GM19397 (cell line): ENCODE results near the gene TOLLIP.

Source experiments
- ATAC-seq: cut with Tn5 transposase; IDR thresholded peaks from one replicate; pipeline ENCODE4 v1.9.1; 2021; ENCODE audit warnings: mild to moderate bottlenecking, moderate library complexity; ENCODE audit not compliant: unreplicated experiment

The TOLLIP gene

GRCh38 chr11:1234771-1235305 lies 74.6 kb downstream of the TOLLIP start:
- no peak for ATAC-seq

DNA sequence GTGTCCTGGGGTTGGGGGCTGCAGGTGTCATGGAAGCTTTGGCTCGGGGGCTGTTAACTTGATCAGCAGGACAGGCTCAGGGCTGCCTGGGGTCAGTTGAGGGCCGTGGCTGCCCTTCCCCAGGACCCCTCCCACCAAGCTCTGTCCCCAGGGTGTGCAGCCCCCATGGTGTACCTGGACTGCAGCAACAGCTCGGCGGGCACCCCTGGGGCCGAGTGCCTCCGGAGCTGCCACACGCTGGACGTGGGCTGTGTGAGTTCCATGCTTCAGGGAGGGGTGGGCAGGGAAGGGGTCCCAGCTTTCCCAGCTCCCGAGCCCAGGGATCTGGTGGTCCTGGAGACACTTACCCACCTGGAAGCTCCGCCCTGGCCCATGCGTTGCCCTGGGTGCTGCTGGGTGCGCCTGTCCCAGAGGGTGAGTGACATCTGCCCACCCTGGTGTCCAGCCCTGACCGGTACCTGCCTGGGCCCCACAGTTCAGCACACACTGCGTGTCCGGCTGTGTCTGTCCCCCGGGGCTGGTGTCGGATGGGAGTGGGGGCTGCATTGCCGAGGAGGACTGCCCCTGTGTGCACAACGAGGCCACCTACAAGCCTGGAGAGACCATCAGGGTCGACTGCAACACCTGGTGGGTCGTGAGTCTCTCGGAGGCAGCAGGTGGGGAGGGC lies 75.2 kb downstream of the TOLLIP start:
- ATAC-seq: no peak

GRCh38 chr11:1233351-1234053 lies 75.9 kb downstream of the TOLLIP start:
- ATAC-seq: no peak

- ATAC-seq: no peak
Measured at GRCh38 chr11:1232883-1233321, 76.5 kb downstream of the TOLLIP start.

DNA sequence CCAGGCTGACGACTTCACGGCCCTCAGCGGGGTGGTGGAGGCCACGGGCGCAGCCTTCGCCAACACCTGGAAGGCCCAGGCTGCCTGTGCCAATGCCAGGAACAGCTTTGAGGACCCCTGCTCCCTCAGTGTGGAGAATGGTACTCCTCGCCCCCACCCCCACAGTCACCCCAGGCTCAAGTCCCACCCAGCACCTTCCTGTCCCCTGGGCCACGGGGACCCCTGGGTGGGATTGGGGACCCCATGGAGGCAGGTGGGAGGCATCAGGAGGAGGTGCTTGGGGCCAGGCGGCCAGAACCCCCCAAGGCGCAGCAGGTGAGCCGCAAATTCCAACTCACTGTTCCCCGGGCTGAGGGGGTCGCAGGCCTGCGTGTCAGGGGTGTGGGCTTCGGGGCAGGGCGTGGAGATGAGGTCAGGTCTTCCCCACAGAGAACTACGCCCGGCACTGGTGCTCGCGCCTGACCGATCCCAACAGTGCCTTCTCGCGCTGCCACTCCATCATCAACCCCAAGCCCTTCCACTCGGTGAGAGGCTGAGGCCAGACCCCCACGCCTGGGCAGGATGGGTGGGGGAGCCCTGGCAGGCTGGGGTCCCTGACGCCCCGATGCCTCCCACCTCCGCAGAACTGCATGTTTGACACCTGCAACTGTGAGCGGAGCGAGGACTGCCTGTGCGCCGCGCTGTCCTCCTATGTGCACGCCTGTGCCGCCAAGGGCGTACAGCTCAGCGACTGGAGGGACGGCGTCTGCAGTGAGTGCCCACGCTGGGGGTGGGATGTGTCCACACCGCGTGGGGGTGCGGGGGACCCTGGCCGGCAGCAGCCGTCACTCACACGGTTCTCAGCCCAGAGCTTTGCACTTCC lies 77.2 kb downstream of the TOLLIP start:
- no peak for ATAC-seq

GRCh38 chr11:1231396-1232020 lies 77.9 kb downstream of the TOLLIP start:
- ATAC-seq: no peak

- no peak for ATAC-seq
Measured at GRCh38 chr11:1230456-1231395, 78.7 kb downstream of the TOLLIP start.

GRCh38 chr11:1230121-1230455 lies 79.3 kb downstream of the TOLLIP start:
- no peak for ATAC-seq

GRCh38 chr11:1229471-1230120 lies 79.8 kb downstream of the TOLLIP start:
- ATAC-seq: no peak

DNA sequence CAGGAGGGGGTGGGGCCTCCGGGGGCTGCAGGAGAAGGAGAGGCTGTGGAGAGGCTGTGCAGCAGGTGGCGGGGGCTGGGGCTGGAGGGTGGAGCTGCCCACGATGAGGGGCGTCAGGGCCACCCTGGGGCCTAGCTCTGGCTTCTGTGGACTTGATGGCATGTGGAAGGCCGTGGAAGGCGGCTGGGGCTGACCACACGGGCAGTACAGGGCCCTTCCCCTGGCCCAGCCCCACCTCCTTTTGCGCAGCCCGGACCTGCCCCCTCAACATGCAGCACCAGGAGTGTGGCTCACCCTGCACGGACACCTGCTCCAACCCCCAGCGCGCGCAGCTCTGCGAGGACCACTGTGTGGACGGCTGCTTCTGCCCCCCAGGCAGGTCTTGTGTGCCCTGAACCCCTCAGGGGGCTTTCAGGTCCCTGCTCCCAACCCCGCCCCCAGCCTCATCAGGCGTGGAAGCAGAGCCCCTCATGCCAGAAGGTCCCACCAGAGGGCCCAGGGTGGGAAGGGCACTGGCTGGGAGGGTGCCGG lies 80.4 kb downstream of the TOLLIP start:
- ATAC-seq: no peak

- ATAC-seq: no peak
Measured at GRCh38 chr11:1228101-1228821, 81.2 kb downstream of the TOLLIP start.

DNA sequence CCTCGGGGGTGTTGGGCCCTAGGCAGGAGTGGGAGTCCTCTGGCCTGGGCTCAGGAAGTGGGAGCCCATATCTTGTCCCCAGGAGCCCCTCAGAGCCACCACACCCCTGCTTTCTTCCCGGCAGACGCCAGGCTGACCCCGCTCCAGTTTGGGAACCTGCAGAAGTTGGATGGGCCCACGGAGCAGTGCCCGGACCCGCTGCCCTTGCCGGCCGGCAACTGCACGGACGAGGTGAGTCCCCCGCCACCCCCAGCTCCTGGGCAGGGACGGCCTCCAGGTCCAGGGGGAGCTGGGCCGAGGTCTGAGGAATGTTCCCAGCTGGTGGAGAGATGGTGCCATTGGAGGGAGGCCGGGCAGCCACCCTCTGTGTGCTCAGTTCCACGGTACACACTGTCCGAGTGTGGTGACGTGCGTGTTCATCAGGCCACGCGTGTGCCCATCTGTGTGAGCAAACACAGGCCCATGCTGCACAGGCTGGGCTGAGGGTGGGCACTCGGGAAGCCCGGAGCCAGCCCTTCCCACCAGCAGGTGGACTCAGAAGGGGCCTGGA lies 81.8 kb downstream of the TOLLIP start:
- no peak for ATAC-seq

DNA sequence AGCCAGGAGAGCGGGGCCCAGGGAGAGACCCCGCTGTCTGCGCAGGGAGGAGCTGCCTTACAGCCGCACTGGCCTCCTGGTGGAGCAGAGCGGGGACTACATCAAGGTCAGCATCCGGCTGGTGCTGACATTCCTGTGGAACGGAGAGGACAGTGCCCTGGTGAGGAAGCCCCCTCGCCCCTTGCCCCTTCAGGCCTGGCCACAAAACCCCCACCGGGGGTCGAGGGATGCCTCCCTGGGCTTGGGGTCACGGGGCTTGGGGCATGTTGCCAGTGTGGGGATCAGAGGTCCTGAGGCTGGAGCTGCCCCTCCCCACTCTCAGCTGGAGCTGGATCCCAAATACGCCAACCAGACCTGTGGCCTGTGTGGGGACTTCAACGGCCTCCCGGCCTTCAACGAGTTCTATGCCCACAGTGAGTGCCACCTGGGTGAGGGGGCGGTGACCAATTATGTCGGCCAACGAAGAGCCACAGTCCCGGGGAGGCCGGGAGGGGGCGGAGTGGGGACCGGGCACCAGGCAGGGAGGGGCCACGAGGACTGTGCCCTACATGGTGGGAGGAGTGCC lies 82.4 kb downstream of the TOLLIP start:
- no peak for ATAC-seq

- ATAC-seq: no peak
Measured at GRCh38 chr11:1226226-1226985, 83.0 kb downstream of the TOLLIP start.

- ATAC-seq: no peak
Measured at GRCh38 chr11:1225386-1226225, 83.8 kb downstream of the TOLLIP start.
